Measurements from ENCODE around the gene AQP9. TPM values are rescaled to one million over a fixed set of nuclear protein-coding genes. Genes with fewer than 3 reads are reported as not detected.

AQP9 gene
- total RNA-seq, 1 experiment from 2014 or later = not detected

DNA sequence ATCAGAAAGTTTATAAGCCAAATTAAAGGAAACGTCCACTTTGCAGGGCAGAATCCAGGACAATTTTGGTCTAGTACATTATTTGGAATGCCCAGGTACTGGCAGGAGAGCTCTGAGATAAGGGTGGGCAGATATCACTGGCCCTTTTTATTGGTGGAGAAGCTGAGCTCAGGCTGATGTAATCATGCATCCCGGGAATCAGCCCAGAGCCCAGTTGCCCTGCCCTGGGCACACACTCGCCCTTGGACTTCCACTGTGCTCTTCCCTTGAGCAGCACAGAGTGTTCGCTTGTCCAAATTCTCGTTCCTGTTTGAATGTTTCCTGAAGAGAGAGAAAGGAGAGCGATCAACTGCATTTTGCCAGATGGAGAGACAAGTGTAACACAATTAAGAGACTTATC is 3.7 kb downstream of the AQP9 start:
- Histone ChIP-seq H3K9me3 (ENCODE audit: control insufficient read depth, insufficient read depth, low read depth, low read length) (no peaks in the 10 kb centered on the region), H3K27me3 (ENCODE audit: control insufficient read depth, insufficient read depth, low read length) (peaks cover 4% of the 10 kb centered on the region; the same call in 1 of the 2 replicates), H3K27ac (ENCODE audit: low read length) (no peak overlapping the region), H3K4me3 (ENCODE audit: low read depth in 2 of 2, low read length in 2 of 2) (no peak overlapping the region), H3K4me1 (ENCODE audit: control insufficient read depth, insufficient read depth, low read length) (no peaks in the 10 kb centered on the region), H3K36me3 (ENCODE audit: control insufficient read depth, insufficient read depth, low read length) (no peaks in the 10 kb centered on the region)
- DNase-seq (ENCODE audit: low read depth, low spot score) (no peak), ATAC-seq (no peak)
- intact Hi-C loops (cut with micrococcal nuclease; ENCODE audit: unreplicated experiment) = no loop called here
- POLR2A ChIA-PET = no interaction called here
- no TSS peak for BruUV-seq (replicated peaks)
- CTCF ChIA-PET = no interaction called here
- TF ChIP-seq SIN3A (IDR thresholded peaks at IDR 0.05; ENCODE audit: borderline replicate concordance, insufficient read depth, low read depth, low read length) = no peak
- TF ChIP-seq, protein P1, sequence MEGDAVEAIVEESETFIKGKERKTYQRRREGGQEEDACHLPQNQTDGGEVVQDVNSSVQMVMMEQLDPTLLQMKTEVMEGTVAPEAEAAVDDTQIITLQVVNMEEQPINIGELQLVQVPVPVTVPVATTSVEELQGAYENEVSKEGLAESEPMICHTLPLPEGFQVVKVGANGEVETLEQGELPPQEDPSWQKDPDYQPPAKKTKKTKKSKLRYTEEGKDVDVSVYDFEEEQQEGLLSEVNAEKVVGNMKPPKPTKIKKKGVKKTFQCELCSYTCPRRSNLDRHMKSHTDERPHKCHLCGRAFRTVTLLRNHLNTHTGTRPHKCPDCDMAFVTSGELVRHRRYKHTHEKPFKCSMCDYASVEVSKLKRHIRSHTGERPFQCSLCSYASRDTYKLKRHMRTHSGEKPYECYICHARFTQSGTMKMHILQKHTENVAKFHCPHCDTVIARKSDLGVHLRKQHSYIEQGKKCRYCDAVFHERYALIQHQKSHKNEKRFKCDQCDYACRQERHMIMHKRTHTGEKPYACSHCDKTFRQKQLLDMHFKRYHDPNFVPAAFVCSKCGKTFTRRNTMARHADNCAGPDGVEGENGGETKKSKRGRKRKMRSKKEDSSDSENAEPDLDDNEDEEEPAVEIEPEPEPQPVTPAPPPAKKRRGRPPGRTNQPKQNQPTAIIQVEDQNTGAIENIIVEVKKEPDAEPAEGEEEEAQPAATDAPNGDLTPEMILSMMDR (IDR thresholded peaks at IDR 0.05) = no peak
- TF ChIP-seq POLR2AphosphoS5 (IDR thresholded peaks at IDR 0.05; ENCODE audit: low read depth, low read length) = no peak
- TF ChIP-seq TCF7L2 (IDR thresholded peaks at IDR 0.05; ENCODE audit: low read depth, low read length) = no peak
- TF ChIP-seq, protein P2, sequence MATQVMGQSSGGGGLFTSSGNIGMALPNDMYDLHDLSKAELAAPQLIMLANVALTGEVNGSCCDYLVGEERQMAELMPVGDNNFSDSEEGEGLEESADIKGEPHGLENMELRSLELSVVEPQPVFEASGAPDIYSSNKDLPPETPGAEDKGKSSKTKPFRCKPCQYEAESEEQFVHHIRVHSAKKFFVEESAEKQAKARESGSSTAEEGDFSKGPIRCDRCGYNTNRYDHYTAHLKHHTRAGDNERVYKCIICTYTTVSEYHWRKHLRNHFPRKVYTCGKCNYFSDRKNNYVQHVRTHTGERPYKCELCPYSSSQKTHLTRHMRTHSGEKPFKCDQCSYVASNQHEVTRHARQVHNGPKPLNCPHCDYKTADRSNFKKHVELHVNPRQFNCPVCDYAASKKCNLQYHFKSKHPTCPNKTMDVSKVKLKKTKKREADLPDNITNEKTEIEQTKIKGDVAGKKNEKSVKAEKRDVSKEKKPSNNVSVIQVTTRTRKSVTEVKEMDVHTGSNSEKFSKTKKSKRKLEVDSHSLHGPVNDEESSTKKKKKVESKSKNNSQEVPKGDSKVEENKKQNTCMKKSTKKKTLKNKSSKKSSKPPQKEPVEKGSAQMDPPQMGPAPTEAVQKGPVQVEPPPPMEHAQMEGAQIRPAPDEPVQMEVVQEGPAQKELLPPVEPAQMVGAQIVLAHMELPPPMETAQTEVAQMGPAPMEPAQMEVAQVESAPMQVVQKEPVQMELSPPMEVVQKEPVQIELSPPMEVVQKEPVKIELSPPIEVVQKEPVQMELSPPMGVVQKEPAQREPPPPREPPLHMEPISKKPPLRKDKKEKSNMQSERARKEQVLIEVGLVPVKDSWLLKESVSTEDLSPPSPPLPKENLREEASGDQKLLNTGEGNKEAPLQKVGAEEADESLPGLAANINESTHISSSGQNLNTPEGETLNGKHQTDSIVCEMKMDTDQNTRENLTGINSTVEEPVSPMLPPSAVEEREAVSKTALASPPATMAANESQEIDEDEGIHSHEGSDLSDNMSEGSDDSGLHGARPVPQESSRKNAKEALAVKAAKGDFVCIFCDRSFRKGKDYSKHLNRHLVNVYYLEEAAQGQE (IDR thresholded peaks at IDR 0.05; ENCODE audit: insufficient read depth in 1 of 2, low read depth in 2 of 2, low read length in 1 of 2) = no peak
- in situ Hi-C loops (cut with HindIII; ENCODE audit: low pct_unique_long_range_greater_than_20kb, low sequenced_read_pairs) = no loop called here

DNA sequence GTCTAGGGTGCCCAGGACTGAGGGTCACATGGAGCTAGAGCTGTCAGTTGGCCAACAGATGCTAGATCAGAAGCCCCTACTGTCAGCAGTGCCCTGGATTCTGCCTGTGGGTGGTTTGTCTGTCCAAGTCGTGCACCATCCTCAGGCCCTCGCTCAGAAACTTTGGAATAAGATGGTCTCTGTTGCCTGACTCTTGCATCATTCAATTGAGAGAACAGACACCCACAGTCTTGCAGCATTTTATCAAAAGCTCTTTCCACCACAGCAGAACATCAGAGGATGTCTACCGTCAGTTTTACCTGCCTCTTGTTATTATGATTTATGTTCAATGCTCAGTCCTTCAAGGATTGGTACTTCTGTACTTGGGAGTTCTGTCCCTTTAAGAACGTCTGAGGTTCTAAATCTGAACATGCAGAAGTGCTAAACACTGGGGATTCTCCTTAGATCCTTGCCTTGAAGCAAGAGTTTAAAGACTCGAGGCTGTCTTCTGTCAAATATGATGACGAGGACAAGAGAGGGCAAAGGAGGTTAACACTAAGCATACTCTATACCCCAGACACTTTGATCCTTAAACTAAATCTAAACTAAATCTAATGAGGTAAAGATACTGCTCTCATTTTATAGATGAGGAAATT is 4.8 kb downstream of the AQP9 start:
- Histone ChIP-seq H3K36me3 (ENCODE audit: control insufficient read depth, insufficient read depth, low read length) (no peaks in the 10 kb centered on the region), H3K4me3 (ENCODE audit: low read depth in 2 of 2, low read length in 2 of 2) (no peak overlapping the region), H3K4me1 (ENCODE audit: control insufficient read depth, insufficient read depth, low read length) (no peaks in the 10 kb centered on the region), H3K27ac (ENCODE audit: low read length) (no peak overlapping the region), H3K9me3 (ENCODE audit: control insufficient read depth, insufficient read depth, low read depth, low read length) (no peaks in the 10 kb centered on the region), H3K27me3 (ENCODE audit: control insufficient read depth, insufficient read depth, low read length) (0 out of 2 replicates have a peak, but pooled peaks cover 3% of the 10 kb centered on the region)
- DNase-seq (ENCODE audit: low read depth, low spot score) = no peak
- no peak for ATAC-seq
- intact Hi-C loops (cut with micrococcal nuclease; ENCODE audit: unreplicated experiment) (no loop called here), in situ Hi-C loops (cut with HindIII; ENCODE audit: low pct_unique_long_range_greater_than_20kb, low sequenced_read_pairs) (no loop called here)
- ChIA-PET POLR2A (no interaction called here), CTCF (no interaction called here)
- TF ChIP-seq POLR2AphosphoS5 (IDR thresholded peaks at IDR 0.05; ENCODE audit: low read depth, low read length) (no peak), TCF7L2 (IDR thresholded peaks at IDR 0.05; ENCODE audit: low read depth, low read length) (no peak), SIN3A (IDR thresholded peaks at IDR 0.05; ENCODE audit: borderline replicate concordance, insufficient read depth, low read depth, low read length) (no peak)
- TF ChIP-seq, protein P2 (IDR thresholded peaks at IDR 0.05; ENCODE audit: insufficient read depth in 1 of 2, low read depth in 2 of 2, low read length in 1 of 2) = no peak
- TF ChIP-seq, protein P1 (IDR thresholded peaks at IDR 0.05) = no peak
- no TSS peak for BruUV-seq (replicated peaks)

Data from Panc1 (cell line).